HL-60/S4 (cell line): ENCODE results near the gene SLC29A2.
"Not testable (repeated sequence)": the region's sequence is repeated elsewhere in the genome, so short reads cannot be mapped to it uniquely, and the experiment has no call there.

Source experiments
- in situ Hi-C: fragments of 300-500 bp; cut with MboI; formaldehyde crosslinking; loops from 2 replicates; pipeline ENCODE4 v1.14.3; 2022; ENCODE audit warnings: low sequenced_read_pairs

SLC29A2 gene

GRCh38 chr11:66386171-66387069 is 14.9 kb upstream of the SLC29A2 start:
- in situ Hi-C loops = no loop called here

DNA sequence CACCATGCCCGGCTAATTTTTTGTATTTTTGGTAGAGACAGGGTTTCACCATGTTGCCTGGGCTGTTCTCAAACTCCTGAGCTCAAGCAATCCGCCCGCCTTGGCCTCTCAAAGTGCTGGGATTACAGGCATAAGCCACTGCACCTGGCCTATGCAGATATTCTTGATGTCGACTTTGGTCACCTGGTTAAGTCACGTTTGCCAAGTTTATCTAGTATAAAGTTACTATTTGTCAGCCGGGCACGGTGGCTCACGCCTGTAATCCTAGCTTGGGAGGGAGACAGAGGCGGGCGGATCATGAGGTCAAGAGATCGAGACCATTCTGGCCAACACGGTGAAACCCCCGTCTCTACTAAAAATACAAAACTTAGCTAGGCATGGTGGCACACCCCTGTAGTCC is 12.8 kb upstream of the SLC29A2 start:
- in situ Hi-C loops = not testable (repeated sequence)

- in situ Hi-C loops = not testable (repeated sequence)
Measured at GRCh38 chr11:66380264-66380663, 8.7 kb upstream of the SLC29A2 start.

DNA sequence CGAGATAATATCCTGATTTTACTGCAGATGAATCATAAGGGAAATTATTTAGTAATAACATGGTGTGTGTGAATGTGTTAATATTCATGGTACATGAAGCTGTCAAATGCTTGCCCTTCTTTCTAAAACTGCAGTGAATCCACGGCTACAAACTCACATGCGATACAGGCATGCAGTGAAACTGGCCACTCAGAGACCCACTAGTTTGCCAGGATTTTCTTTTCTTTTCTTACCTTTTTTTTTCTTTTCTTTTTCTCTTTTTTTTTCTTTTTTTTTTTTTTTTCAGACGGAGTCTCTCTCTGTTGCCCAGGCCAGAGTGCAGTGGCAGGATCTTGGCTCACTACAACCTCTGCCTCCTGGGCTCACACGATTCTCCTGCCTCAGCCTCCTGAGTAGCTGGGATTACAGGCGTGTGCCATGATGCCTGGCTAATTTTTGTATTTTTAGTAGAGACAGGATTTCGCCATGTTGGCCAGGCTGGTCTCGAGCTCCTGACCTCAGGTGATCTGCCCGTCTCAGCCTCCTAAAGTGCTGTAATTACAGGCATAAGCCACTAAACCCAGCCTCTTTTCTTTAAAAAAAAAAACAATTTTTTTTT is 2.2 kb upstream of the SLC29A2 start:
- in situ Hi-C loops = not testable (repeated sequence)

GRCh38 chr11:66373265-66373664 is 1.7 kb upstream of the SLC29A2 start:
- in situ Hi-C loops = no loop called here

DNA sequence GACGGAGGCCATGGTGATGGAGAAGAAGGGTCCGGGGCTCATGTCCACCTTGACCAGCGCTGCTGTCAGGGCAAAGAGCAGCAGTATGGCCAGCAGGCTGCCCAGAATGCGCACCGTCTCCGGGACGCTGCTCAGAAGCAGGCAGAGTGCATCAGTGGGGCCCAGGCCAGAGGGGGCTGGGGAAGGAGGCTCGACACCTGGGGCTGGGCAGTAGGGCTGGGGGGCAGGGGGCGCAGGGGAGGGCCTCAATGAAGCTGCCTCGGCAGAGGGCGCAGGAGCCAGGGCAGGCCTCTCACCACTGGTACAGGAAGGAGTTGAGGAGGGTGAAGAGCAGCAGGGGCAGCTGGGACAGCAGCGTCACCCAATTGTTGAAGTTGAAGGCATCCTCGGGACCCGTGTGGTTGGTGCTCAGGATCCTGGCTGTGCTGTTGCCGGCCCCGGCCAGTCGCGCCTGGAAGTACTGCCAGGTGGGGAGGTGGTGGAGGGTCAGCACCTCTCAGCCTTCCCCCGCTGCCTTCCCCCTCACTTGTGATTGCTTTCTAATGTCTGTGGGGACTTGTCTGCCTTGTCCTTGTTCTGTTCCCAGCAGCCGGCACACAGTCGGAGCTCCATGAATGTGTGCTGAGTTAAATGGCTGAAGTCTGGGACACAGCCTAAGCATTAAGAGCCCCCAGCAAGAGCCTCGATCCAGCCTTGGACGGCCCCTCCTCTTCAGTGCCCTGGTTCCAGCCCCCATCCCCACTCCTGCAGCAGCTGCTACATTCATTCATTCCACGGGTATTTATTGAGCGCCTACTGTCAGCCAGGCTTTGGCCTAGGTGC is 2.3 kb downstream of the SLC29A2 start:
- in situ Hi-C loops = no loop called here

GRCh38 chr11:66368484-66368883 is 3.1 kb downstream of the SLC29A2 start:
- in situ Hi-C loops = no loop called here

DNA sequence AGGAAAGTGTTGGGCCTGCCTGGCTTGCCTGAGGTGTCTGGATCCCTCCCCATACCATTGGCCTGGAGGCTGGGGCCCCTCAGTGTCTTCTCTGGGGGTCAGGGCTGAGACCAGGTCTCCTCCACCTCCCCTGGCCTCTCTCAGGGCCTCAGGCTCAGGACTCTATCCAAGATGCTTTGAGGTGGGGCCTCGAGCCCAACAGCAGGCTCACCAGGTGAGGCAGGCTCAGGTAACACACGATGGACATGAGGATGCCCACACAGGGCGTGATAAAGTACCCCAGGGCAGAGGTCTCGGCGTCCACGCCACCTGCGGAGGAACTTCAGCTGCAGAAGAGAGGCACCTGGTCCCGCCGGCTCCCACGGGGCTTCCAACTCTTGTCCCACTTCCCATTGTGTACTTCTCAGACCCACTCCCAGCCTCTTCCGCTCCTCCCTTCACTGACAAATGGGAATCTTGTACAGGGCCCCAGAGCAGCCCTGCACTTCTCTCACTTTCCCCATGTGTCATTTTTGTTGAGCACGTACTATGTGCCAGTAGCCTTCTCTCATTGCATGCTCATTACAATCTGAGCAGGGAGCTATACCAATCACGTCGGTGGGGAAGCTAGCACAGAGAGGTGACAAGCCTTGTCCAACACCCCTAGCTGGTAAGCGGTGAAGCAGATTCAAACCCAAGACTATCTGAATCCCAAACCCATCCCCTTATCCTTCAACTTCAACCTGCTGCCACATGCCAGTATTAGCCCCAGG is 3.8 kb downstream of the SLC29A2 start:
- in situ Hi-C loops = no loop called here

DNA sequence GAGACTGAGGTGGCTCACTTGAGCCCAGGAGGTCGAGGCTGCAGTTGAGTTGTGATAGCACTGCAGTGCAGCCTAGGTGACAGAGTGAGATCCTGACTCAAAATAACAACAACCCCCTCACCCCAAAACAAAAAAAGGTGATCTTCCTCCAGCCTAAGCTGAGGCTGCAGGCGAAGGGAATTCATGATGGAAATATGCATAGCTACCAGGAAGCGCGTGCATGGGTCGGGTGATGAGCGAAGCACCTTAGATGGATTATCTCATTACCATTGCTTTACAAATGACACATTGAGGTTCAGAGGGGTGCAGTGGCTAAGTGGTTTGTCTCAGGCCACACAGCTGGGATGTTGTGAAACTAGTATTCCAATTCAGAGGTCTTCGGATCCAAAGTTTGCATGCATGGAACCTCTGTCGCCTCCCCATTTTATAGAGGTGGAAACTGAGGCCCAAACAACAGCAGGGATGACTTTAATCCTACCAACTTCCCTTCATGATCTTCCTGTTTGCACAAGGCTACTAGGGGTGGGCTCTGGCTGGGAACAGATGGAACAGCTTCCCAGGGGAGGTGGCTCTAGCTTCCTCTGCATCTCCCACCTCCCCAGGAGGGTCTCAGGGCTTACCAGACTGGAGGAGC is 4.6 kb downstream of the SLC29A2 start:
- in situ Hi-C loops = no loop called here

DNA sequence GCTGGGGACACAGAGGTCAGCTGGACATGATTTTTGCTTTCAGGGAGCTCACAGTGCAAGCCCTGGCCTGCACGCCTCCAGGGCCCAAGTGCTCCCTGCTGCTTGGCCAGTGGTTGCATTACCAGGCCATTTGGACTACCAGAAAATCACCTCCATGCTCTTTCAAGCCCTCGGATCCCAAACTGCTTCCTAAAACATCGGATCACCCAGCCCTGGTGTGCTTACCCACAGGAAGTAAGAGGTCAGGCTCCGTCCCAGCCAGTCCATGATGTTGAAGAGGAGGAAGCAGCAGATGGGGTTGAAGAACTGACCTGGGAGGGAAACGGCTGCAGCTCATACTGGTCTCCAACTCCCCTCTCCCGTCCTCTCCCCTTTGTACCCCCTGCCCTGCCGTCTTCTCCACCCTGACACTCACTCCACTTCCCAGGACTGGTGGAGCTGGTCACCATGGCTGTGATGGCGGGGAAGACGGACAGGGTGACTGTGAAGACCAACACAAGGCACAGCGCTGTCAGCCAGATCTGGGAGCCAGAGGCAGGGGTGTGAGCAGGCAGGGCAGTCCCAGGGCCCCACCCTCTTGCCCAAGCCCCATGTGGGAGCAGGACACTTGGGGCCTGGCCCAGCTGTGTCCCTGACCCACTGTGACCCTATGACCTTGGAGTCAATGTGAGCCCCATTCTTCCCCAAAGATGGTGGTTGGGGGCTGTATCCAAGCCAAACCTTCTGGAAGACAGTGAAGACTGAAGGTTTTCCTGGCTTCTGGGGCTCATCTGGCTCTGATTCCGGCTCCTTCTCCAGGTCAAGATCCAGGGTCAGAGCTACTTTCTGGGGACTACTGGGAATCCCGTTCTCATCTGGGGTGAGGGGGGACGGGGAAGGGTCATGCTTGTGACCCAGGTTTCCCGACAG is 5.6 kb downstream of the SLC29A2 start:
- in situ Hi-C loops = no loop called here

DNA sequence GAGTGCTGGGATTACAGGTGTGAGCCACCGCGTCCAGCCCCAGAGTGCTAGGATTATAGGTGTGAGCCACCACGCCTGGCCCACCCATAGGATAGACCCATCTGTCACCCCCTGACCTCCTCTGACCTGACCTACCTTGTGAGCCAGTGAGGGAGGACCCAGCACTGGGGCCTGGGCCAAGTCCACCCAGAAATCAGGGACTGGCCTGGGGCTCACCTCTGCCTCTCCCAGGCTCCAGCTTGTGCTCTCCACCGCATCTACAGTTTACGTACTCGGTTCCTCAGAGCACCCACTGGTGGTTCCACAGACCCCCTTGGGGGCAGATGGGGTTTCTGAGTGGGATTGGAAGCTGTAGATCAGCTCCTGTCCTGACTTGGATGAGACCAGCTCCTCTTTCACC is 6.4 kb downstream of the SLC29A2 start:
- in situ Hi-C loops = no loop called here

GRCh38 chr11:66363805-66364535 is 7.6 kb downstream of the SLC29A2 start:
- in situ Hi-C loops = no loop called here

- in situ Hi-C loops = no loop called here
Measured at GRCh38 chr11:66363187-66363601, 8.4 kb downstream of the SLC29A2 start.

- in situ Hi-C loops = no loop called here
Measured at GRCh38 chr11:66362481-66363147, 8.9 kb downstream of the SLC29A2 start.

DNA sequence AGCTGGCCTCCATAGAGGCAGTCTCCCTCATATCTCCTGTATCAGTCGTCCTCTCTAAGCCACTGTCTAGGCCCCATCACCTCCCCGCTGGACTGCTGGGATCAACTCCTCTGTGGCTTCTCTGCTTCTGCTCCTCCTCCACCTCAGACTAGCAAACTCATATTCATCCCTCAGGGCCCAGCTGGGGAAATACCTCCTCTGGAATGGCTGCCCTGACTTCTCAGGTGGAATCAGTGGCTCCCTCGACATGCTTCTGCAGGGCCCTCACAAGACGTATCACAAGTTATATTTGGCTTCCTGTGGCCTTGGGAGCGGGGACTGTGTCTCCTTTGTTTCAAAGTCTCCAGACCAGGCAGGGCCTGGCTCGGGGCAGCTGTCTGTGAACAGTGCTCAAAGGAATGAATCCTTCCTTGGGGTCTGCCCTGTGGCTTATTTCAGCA is 10.0 kb downstream of the SLC29A2 start:
- in situ Hi-C loops = no loop called here

- in situ Hi-C loops = no loop called here
Measured at GRCh38 chr11:66360406-66361073, 11.0 kb downstream of the SLC29A2 start.

GRCh38 chr11:66359662-66360087 is 11.9 kb downstream of the SLC29A2 start:
- in situ Hi-C loops = no loop called here
